GM12872 (cell line): Measurements from ENCODE around the gene BCLAF3.

Source experiments
- TF ChIP-seq, protein P1 (sequence below): IDR thresholded peaks from 3 replicates; pipeline ENCODE4 v1.5.1; 2011; ENCODE audit warnings: low read depth, mild to moderate bottlenecking, low read length, moderate library complexity; ENCODE audit not compliant: insufficient read depth

The BCLAF3 gene

GRCh38 chrX:19990556-19991349 lies at the start of gene BCLAF3:
Gene BCLAF3, minus strand, starts transcription at chrX:19991061. Its CDS starts 20,797 bp downstream, at chrX:19970264.
- TF ChIP-seq, protein P1, sequence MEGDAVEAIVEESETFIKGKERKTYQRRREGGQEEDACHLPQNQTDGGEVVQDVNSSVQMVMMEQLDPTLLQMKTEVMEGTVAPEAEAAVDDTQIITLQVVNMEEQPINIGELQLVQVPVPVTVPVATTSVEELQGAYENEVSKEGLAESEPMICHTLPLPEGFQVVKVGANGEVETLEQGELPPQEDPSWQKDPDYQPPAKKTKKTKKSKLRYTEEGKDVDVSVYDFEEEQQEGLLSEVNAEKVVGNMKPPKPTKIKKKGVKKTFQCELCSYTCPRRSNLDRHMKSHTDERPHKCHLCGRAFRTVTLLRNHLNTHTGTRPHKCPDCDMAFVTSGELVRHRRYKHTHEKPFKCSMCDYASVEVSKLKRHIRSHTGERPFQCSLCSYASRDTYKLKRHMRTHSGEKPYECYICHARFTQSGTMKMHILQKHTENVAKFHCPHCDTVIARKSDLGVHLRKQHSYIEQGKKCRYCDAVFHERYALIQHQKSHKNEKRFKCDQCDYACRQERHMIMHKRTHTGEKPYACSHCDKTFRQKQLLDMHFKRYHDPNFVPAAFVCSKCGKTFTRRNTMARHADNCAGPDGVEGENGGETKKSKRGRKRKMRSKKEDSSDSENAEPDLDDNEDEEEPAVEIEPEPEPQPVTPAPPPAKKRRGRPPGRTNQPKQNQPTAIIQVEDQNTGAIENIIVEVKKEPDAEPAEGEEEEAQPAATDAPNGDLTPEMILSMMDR = peak; percentile 58; the same call in 2 of the 3 replicates

DNA sequence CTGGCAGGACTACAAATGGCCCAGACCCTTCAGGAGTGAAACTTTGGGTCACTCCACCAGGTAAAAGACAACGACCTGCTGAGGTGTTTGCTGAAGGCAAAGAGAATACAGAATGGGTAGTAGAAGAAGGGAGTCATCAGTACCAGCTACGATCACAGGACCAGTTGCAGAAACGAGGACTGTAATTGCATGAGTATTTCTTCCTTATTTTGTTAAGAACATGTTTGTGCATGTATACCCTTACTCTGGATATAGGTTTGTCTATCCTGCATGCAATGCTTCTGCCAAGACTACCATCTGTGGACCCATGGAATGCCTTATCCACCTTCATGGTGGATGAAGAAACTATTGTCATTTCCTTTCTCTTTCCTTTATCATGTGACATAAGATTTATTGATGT lies 48.1 kb upstream of the BCLAF3 start:
- TF ChIP-seq, protein P1 = no peak

GRCh38 chrX:20037186-20037585 lies 46.3 kb upstream of the BCLAF3 start:
- TF ChIP-seq, protein P1 = no peak

- TF ChIP-seq, protein P1 = no peak
Observed at GRCh38 chrX:20032201-20032600, 41.3 kb upstream of the BCLAF3 start.

- TF ChIP-seq, protein P1 = no peak
Observed at GRCh38 chrX:20029728-20030127, 38.9 kb upstream of the BCLAF3 start.

GRCh38 chrX:20028588-20028987 lies 37.7 kb upstream of the BCLAF3 start:
- TF ChIP-seq, protein P1 = no peak

DNA sequence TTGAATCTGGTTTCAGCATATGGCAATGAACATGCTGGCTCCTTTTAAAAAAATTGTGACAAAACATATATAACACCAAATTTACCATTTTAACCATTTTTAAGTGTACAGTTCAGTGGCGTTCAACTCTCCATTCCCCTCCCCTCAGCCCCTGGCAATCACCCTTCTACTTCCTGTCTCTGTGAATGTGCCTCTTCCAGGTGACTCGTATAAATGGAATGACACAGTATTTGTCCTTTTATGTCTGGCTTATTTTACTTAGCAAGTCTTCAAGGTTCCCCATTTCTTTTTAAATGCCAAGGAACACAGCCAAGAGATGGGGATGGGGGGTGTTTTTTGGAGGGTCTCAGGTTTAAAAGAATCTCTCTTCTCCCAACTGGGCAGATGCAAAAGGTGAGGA lies 35.4 kb upstream of the BCLAF3 start:
- TF ChIP-seq, protein P1 = no peak
